Measurements from ENCODE around the gene DUS3L.
"Not testable (repeated sequence)": the region's sequence is repeated elsewhere in the genome, so short reads cannot be mapped to it uniquely, and the experiment has no call there.

DUS3L gene

GRCh38 chr19:5799247-5800241 lies 8.6 kb upstream of the DUS3L start:
- no peak for DNase-seq

- DNase-seq = no peak
Observed at GRCh38 chr19:5798244-5798643, 7.3 kb upstream of the DUS3L start.

- DNase-seq = no peak
Observed at GRCh38 chr19:5795382-5795919, 4.5 kb upstream of the DUS3L start.

- DNase-seq = no peak
Observed at GRCh38 chr19:5793188-5793587, 2.2 kb upstream of the DUS3L start.

GRCh38 chr19:5792224-5792623 lies 1.3 kb upstream of the DUS3L start:
- no peak for DNase-seq

- DNase-seq = no peak
Observed at GRCh38 chr19:5789886-5790558, 941 bp downstream of the DUS3L start.

- no peak for DNase-seq
Observed at GRCh38 chr19:5789351-5789761, 1.6 kb downstream of the DUS3L start.

- DNase-seq = no peak
Observed at GRCh38 chr19:5788422-5788821, 2.5 kb downstream of the DUS3L start.

- DNase-seq = no peak
Observed at GRCh38 chr19:5787409-5788182, 3.4 kb downstream of the DUS3L start.

GRCh38 chr19:5786593-5787408 lies 4.2 kb downstream of the DUS3L start:
- no peak for DNase-seq

GRCh38 chr19:5785423-5785822 lies 5.5 kb downstream of the DUS3L start:
- no peak for DNase-seq

- DNase-seq = no peak
Observed at GRCh38 chr19:5784581-5785147, 6.3 kb downstream of the DUS3L start, which contains the start of gene PRR22. Gene PRR22 (minus strand): TSS chr19:5784746. CDS start chr19:5784660, 86 bp downstream.

GRCh38 chr19:5782945-5783919 lies 7.7 kb downstream of the DUS3L start:
- DNase-seq = no peak

GRCh38 chr19:5782322-5782721 lies 8.6 kb downstream of the DUS3L start:
- no peak for DNase-seq

GRCh38 chr19:5780916-5781315 lies 10.0 kb downstream of the DUS3L start:
- DNase-seq = not testable (repeated sequence)

GRCh38 chr19:5778402-5778801 lies 12.6 kb downstream of the DUS3L start:
- DNase-seq = no peak

- DNase-seq = no peak
Observed at GRCh38 chr19:5775668-5776309, 15.2 kb downstream of the DUS3L start.

GRCh38 chr19:5774921-5775320 lies 16.0 kb downstream of the DUS3L start:
- no peak for DNase-seq

GRCh38 chr19:5773276-5773675 lies 17.7 kb downstream of the DUS3L start:
- no peak for DNase-seq

GRCh38 chr19:5772416-5772815 lies 18.5 kb downstream of the DUS3L start:
- no peak for DNase-seq

Data from NCI-H446 treated with DMSO at 0.1 percent for 48 hours (cell line).